Measurements from ENCODE around the gene NTNG1. TPM values are rescaled to one million over a fixed set of nuclear protein-coding genes. Genes with fewer than 3 reads are reported as not detected.

The NTNG1 gene
- total RNA-seq, 1 experiment from 2014 or later = 1.5 TPM

DNA sequence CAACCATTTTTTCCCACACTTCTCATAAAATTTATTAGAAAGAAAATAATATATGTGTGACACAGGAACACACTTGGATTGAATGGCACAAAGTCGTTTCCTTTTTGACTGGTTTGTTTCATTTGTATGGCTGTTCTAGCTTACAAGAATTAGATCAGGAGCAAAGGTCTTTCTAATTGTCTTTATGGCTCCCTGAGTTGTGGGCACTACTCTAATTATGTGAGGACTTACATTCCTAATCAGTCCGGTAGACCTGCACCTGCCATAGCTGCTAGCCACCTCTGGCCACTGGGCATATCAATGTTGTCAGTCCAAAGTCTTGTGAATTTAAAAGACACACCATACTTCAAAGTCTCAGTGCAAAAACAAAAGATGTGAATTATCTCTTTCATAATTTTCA is 346.7 kb downstream of the NTNG1 start:
- Histone ChIP-seq H2BK120ac (ENCODE audit: low read depth, low read length, poor library complexity, severe bottlenecking) (no peak overlapping the region), H3K23me2 (ENCODE audit: insufficient read length, low read depth, low read length, poor library complexity, severe bottlenecking) (no peaks in the 10 kb centered on the region), H3K4me1 (ENCODE audit: insufficient read depth, low read length) (no peaks in the 10 kb centered on the region), H3T11ph (ENCODE audit: low read length) (no peak overlapping the region), H3K14ac (ENCODE audit: insufficient read depth, low read length) (no peak overlapping the region), H4K20me1 (ENCODE audit: control insufficient read depth, insufficient read depth, insufficient read length) (no peaks in the 10 kb centered on the region), H2AFZ (ENCODE audit: low read length) (no peak overlapping the region), H3K4me2 (ENCODE audit: insufficient read depth, insufficient read length, low read length) (no peak overlapping the region), H3K27me3 (ENCODE audit: insufficient read depth, low read length) (no peaks in the 10 kb centered on the region), H3K27ac (ENCODE audit: insufficient read length, low read depth, low read length) (no peak overlapping the region), H2AK5ac (ENCODE audit: insufficient read length, low read length) (no peak overlapping the region), H3K9me3 (ENCODE audit: control insufficient read depth, low read depth, low read length) (no peaks in the 10 kb centered on the region), H3K23ac (ENCODE audit: insufficient read length, low read depth, low read length) (no peak overlapping the region), H2BK12ac (ENCODE audit: insufficient read length, low read depth, low read length) (no peak overlapping the region), H3K4ac (ENCODE audit: low read depth, low read length) (no peak overlapping the region), H4K8ac (replicated peaks; ENCODE audit: insufficient read length, low read depth, low read length) (no peak overlapping the region), H3K79me1 (ENCODE audit: insufficient read depth, low read depth, low read length, poor library complexity, severe bottlenecking) (no peaks in the 10 kb centered on the region), H2BK15ac (ENCODE audit: low read depth, low read length) (no peak overlapping the region), H4K5ac (ENCODE audit: insufficient read length, low read depth, low read length) (no peak overlapping the region), H3K9ac (ENCODE audit: extremely low read depth, insufficient read length, low read length) (no peak overlapping the region), H3K18ac (ENCODE audit: insufficient read length, low read depth, low read length) (no peak overlapping the region), H2BK20ac (ENCODE audit: low read depth, low read length, poor library complexity, severe bottlenecking) (no peak overlapping the region), H2BK5ac (ENCODE audit: insufficient read length, low read length) (no peak overlapping the region), H4K91ac (ENCODE audit: insufficient read length, low read depth, low read length) (no peak overlapping the region), H3K56ac (ENCODE audit: insufficient read length, low read depth, low read length) (no peak overlapping the region), H3K79me2 (ENCODE audit: insufficient read depth, low read length) (no peaks in the 10 kb centered on the region)
- no peak for DNase-seq
- peaks cover 8 to 12% of the 10 kb centered on the region in 2 experiments; a peak in 3 of 4 replicates for H3K4me1 Mint-ChIP-seq
- WGBS (ENCODE audit: extremely low coverage, insufficient read length, low lambda C conversion rate) = no CpG with 5 or more reads among the region's 2 CpGs
- H3K4me3 Mint-ChIP-seq = no peak overlapping the region
- no peak overlapping the region for H3K27ac Mint-ChIP-seq
- no peaks in the 10 kb centered on the region for H3K27me3 Mint-ChIP-seq (ENCODE audit: low read depth)
- TF ChIP-seq, protein P1, sequence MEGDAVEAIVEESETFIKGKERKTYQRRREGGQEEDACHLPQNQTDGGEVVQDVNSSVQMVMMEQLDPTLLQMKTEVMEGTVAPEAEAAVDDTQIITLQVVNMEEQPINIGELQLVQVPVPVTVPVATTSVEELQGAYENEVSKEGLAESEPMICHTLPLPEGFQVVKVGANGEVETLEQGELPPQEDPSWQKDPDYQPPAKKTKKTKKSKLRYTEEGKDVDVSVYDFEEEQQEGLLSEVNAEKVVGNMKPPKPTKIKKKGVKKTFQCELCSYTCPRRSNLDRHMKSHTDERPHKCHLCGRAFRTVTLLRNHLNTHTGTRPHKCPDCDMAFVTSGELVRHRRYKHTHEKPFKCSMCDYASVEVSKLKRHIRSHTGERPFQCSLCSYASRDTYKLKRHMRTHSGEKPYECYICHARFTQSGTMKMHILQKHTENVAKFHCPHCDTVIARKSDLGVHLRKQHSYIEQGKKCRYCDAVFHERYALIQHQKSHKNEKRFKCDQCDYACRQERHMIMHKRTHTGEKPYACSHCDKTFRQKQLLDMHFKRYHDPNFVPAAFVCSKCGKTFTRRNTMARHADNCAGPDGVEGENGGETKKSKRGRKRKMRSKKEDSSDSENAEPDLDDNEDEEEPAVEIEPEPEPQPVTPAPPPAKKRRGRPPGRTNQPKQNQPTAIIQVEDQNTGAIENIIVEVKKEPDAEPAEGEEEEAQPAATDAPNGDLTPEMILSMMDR (conservative IDR thresholded peaks at IDR 0.05) = no peak
- no peaks in the 10 kb centered on the region for H3K9me3 Mint-ChIP-seq
- H3K36me3 Mint-ChIP-seq (ENCODE audit: insufficient read depth in 1 of 3, low read depth in 3 of 3) = no peaks in the 10 kb centered on the region
